Measurements from ENCODE around the gene NR1D1.

NR1D1 gene

GRCh38 chr17:40095351-40095943, 4.9 kb downstream of the NR1D1 start:
- DNase-seq = no peak

- DNase-seq = no peak
These were observed 5.5 kb downstream of the NR1D1 start for GRCh38 chr17:40094874-40095273.

DNA sequence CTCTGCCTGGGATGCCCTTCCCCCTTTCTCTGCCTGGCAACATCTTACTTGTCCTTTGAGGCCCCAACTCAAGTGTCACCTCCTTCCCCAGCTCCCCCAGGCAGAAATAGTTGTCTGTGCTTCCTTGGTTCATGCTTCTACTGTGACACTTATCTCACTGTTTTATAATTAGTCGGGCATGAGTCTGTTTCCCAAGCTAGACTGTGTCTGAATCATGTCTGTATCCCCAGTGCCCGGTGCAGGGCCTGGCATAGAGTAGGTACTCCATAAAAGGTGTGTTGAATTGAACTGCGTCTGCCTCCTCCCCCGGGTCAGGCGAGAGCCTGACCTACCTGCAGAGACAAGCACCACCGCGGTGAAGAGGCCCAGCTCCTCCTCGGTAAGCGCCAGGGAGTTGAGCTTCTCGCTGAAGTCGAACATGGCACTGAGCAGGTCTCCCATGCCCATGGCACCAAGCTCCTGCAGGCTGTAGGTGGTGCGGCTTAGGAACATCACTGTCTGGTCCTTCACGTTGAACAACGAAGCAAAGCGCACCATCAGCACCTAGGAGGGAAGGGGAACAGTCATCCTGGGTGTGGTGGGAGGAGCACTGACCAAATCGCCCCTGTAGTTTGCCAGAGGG, 6.7 kb downstream of the NR1D1 start:
- DNase-seq = no peak

GRCh38 chr17:40093005-40093579, 7.3 kb downstream of the NR1D1 start:
- no peak for DNase-seq

DNA sequence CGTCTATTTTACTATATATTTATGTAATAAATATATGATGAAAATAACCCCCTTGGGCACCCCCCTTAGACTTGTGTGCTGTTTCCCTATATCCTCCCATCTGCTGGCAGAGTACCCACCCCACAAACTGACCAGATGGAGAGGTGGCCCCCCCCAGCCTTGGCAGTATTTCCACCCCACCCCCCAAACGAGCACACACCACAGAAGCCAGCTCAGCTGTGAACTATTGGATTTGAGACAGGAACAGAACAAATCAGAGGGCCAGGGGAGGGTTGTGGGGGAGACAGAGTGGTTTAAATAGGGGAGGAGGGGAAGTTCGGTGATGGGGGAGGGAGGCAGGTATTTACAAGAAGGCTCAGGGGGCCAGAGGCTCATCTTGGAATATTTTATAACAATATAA, 7.8 kb downstream of the NR1D1 start:
- no peak for DNase-seq

DNA sequence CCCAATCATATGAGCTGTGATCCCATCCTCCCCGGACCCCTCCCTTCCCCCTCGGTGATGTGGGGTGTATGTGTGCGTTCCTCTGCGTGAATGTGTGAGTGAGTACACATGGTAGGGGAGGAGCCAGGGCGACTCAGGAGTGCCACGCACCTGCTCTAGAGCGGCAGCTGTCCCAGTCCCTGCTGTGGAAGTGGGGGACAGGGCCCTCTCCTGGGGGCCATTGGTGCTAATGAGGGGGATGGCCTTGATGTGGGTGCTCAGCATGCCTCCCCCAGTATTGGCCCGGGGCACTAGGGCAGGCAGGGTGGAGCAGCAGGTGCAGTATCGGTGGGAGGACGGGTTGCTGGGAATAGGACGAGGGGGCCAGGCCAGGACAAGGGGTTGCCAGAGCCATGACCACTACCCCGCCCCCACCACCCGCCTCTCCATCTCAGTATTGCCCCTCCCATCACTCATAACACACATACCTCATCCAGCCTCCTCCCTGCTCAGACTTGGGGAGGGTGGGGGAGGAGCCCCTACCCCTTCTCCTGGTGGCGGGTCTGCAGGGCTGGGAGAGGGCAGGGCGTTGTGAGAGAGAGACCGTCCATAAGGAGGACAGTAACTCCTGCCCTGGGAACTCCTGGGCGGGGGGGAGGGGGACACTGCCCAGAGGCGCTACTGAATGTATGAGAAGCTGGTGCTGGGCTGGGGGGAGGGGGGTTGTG, 8.5 kb downstream of the NR1D1 start:
- DNase-seq = no peak

DNA sequence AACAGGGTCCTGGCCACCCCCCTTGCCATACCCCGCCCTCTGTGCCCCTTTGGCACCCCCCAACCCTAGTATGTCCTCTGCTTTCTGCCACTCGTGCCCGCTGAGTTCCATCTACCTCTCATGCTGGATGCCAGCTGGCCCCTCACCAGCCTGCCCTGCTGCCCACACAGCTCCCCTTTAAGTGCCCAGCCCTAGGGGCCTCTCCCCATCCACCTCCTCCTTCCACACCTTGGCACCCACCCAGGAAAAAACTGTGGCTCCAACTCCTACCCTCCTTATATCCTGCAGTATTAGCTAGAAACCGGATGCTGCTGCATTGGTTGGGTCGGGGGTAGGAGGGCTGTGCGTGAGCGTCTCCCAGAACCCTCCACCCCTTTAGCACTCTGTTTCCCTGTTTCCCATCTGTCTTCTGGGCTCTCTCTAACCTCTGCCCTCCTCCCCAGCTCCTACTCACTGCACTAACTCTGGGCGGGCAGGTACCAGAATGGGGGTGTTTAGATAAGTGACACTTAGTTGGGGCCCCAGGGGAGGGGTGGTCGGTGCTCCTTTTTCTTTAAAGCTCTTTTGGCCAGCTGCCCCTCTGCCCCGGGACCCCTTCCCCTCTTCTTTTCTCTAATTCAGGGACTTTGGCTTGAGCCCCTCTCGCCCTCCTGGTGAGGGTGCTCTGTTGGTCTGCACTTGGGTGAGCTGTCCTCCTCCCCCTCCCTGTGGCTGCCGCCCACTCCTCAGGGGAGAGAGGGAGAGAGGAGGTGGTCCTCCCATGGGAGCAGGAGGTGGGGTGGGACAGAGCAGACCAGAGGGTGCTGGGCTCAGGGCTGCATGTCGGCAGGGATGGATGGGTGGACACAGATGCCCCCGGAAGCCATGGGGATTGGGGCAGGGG, 9.9 kb downstream of the NR1D1 start:
- no peak for DNase-seq

DNA sequence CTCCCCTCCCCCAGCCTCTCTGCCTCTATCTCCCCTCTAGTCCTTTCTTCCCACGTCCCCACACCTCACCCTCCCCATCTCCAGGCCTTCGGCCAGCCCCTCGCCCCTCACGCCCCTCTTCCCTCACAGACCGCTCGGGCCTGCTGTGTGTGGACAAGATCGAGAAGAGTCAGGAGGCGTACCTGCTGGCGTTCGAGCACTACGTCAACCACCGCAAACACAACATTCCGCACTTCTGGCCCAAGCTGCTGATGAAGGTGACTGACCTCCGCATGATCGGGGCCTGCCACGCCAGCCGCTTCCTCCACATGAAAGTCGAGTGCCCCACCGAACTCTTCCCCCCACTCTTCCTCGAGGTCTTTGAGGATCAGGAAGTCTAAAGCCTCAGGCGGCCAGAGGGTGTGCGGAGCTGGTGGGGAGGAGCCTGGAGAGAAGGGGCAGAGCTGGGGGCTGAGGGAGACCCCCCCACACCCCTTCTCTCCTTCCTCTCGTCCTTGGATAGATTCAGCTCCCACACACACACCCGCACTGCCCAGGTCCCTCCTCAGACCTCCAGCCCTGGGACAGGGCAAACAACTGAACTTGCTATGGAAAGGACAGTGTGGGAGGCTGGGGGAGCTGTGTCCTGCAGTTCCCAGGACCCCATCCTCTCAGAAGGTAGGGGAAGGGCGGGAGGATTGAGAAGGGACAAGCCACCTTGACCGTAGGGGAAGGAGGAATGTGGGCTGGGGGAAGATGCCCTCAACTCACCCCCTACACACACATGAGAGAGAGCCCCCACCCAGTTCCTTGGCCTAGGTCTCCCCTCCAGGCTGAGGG, 11.1 kb downstream of the NR1D1 start:
- no peak for DNase-seq

DNA sequence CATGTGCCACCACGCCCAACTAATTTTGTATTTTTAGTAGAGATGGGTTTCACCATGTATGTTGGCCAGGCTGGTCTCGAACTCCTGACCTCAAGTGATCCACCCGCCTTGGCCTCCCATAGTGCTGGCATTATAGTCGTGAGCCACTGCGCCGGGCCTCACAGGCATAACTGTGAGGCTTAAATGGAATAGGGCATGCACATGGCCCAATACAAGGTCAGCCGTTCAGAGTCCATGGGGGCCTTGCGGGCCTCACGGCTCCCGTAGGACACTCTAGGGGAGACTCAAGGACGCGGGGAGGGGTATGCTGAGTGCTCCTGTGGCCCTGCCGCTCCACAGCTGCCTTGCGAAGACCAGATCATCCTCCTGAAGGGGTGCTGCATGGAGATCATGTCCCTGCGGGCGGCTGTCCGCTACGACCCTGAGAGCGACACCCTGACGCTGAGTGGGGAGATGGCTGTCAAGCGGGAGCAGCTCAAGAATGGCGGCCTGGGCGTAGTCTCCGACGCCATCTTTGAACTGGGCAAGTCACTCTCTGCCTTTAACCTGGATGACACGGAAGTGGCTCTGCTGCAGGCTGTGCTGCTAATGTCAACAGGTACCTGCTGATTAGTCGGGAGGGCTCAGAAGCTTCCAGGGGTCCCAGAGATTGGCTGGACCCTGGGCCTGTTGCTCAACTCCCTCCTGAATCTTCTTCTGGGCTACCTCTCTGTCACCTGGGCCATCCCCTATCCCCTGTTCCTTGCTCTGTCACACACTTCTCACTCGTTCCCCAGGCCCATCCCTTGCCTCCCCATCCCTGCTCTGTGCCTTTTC, 12.3 kb downstream of the NR1D1 start:
- DNase-seq = no peak

DNA sequence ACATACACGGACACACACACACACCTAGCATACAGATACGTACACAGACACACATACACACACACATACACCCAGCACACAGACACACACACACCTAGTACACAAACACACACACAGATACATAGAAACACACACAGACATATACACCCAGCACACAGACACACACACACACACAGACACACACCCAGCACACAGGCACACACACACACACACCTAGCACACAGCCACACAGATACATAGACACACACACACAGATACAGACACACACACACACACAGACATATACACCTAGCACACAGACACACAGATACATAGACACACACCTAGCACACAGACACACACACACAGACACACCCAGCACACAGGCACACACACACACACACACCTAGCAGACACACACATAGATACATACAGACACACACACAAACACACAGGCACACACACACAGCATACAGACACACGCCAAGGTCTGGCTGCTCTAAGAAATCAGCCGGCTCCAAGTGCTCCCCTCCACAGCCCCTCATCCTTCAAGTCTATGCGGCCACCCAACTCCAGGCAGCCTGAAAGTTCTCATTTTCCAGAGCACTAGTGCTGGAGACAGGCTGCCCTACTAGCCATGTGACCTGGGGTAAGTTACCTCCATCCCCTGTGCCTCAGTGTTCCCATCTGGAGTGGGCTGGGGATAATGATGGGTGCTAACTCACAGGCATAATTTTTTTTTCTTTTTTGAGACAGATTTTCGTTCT, 13.2 kb downstream of the NR1D1 start:
- DNase-seq = no peak

GRCh38 chr17:40086150-40087044, 14.0 kb downstream of the NR1D1 start:
- peak; percentile 52 for DNase-seq

DNA sequence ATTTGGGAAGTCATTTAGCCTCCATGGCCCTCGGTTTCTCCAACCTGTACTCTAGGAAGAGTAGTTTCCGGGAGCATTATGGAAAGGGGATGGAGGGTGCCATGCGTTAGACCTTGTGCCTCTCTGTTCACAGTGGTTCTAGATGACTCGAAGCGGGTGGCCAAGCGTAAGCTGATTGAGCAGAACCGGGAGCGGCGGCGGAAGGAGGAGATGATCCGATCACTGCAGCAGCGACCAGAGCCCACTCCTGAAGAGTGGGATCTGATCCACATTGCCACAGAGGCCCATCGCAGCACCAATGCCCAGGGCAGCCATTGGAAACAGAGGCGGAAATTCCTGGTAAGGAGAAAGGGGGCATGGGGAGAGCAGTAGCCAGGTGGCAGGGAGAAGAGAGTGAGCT, 15.9 kb downstream of the NR1D1 start:
- DNase-seq = no peak

GRCh38 chr17:40079545-40079944, 20.8 kb downstream of the NR1D1 start:
- DNase-seq = no peak

DNA sequence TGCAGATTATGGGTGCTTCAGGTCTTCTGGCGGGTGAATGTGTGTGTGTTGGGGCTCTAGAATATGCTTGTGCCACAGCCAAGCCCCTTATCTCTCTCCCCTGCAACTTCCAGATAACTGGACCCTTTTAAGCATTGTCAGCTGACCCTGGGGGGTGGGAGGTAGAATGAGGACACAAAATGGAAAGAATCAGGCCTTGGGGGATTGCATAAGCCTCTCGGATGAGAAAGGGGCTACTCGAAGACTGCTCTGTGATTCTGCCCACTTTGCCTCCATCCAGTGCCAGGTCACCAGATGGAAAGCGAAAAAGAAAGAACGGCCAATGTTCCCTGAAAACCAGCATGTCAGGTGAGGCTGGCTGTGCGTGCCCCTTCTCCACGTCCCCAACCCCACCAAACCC, 23.8 kb downstream of the NR1D1 start:
- no peak for DNase-seq

- no peak for DNase-seq
These were observed 24.4 kb downstream of the NR1D1 start for GRCh38 chr17:40075942-40076498.

DNA sequence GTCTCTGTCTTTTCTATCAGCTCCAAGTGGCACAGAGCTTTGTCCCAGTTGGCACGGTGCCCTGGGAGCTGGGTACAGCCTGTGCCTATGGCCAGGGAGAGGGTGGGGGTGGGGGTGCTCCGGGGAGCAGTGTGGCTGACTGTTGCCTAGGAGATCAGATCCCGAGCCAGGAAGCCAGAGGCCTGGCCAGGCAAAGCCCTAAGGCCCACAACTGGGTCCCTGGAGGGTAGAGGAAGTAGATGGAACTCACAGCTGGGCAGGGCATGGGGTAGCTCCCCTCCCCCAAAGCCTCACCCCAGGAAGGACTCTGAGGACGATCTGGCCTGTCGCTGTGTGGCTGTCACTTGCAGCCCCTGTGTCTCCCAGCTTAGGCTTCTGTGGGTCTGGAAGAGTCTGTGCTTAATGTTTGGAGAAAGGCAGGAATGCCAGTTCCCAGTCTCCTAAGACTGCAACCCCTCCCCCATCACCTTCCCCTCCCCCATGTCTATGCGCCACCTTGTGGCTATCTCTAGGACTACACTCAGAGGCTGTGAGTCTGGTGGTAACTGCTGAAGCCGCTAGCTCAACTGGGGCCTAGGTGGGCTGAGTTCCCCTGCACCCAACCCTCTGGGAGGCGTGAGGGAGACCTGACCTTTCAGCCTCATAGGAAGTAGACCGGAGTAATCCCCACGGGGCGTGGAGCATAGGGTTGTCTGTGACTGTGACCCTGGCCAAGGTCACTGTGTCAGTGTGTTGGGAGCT, 25.0 kb downstream of the NR1D1 start:
- peak; percentile 89 for DNase-seq

DNA sequence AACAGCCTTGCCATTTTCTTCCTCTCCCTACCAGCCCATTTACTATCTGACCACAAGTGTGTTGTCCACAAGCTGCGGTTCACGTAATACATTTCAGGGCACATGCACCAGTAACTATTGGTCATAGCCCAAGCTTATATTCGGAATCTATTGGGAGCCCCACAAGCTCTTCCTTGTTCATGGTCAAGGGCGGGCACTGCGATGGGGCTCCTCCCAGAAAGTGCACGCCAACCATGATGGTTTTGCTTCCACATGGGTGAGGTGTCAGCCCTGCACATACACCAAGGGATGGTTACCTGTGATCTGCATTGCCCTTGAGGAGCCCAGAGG, 25.6 kb downstream of the NR1D1 start:
- DNase-seq = no peak

DNA sequence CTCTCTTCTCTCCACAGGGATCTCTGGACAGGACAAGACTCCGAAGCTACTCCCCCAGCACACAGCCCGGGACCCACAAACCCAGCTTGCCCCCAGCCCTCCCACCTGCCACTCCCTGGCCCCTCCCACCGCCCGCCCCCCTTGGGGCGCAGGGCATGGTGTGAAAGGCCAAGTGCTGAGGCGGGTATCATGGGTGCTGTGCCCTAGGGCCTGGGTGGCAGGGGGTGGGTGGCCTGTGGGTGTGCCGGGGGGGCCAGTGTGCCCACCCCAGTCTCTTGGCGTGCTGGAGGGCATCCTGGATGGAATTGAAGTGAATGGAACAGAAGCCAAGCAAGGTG, 26.2 kb downstream of the NR1D1 start:
- DNase-seq = no peak

All from NCI-H1092 (cell line).